WTC11 (cell line): ENCODE measurements around the gene FAU. TPM values are rescaled to one million over a fixed set of nuclear protein-coding genes. Genes with fewer than 3 reads are reported as not detected.
A peak's percentile ranks its signal among the peaks of the same experiment; 100 is the strongest.

Experiments
- ATAC-seq: fragments of 200-7000 bp; cut with Tn5 transposase; 2 replicates; pipeline ENCODE4 v1.10.0; 2021; ENCODE audit warnings: mild to moderate bottlenecking, moderate library complexity
- CTCF ChIA-PET: fragments of 300-600 bp; sonication (Branson Sonifier 250); formaldehyde crosslinking; loops from one replicate; lab custom pipeline; 2021; ENCODE audit warnings: antibody characterized with exemption; lab: Charles Lee
- POLR2A ChIA-PET: fragments of 350-600 bp; sonication (Branson Sonifier 250); formaldehyde crosslinking; loops from one replicate; lab custom pipeline; 2021; ENCODE audit warnings: antibody characterized with exemption; lab: Charles Lee
- DNase-seq: peaks from one replicate; pipeline ENCODE4 v3.0.0; 2021; ENCODE audit warnings: low spot score
- H3K27ac Mint-ChIP-seq: 2 replicates; pipeline ENCODE4 v1.8.0; 2021; ENCODE audit warnings: mixed read lengths
- H3K27me3 Mint-ChIP-seq: 2 replicates; pipeline ENCODE4 v1.8.0; 2021; ENCODE audit warnings: low read depth, mild to moderate bottlenecking, moderate library complexity, mixed read lengths
- H3K36me3 Mint-ChIP-seq: 2 replicates; pipeline ENCODE4 v1.8.0; 2021; ENCODE audit warnings: mixed read lengths
- H3K4me1 Mint-ChIP-seq: 2 replicates; pipeline ENCODE4 v1.8.0; 2022; ENCODE audit warnings: mixed read lengths
- H3K4me3 Mint-ChIP-seq: 2 replicates; pipeline ENCODE4 v1.8.0; 2021; ENCODE audit warnings: mild to moderate bottlenecking, moderate library complexity, mixed read lengths
- H3K9me3 Mint-ChIP-seq: 2 replicates; pipeline ENCODE4 v1.8.0; 2021; ENCODE audit warnings: mixed read lengths
- ATF1 ChIP-seq: sonication (generic); formaldehyde crosslinking; IDR thresholded peaks from 2 replicates; pipeline ENCODE4 v1.8.1; 2023; ENCODE audit warnings: mild to moderate bottlenecking, moderate library complexity, missing genetic modification reagents
- CBFB ChIP-seq: sonication (generic); formaldehyde crosslinking; IDR thresholded peaks from 2 replicates; pipeline ENCODE4 v1.8.1; 2022; ENCODE audit warnings: mild to moderate bottlenecking, low read depth, missing genetic modification reagents
- FOXP1 ChIP-seq: sonication (generic); formaldehyde crosslinking; IDR thresholded peaks from 2 replicates; pipeline ENCODE4 v1.8.0; 2022; ENCODE audit warnings: missing genetic modification reagents, mild to moderate bottlenecking, moderate library complexity, borderline replicate concordance
- GTF2I ChIP-seq: fragments of 250-450 bp; sonication (Bioruptor Pico); conservative IDR thresholded peaks from 2 replicates; pipeline ENCODE4 v1.4.0; 2021; ENCODE audit warnings: mild to moderate bottlenecking
- HMGA2 ChIP-seq: fragments of 250-450 bp; sonication (Bioruptor Pico); IDR thresholded peaks from 2 replicates; pipeline ENCODE4 v1.4.0; 2021; ENCODE audit warnings: mild to moderate bottlenecking, moderate library complexity
- MXD4 ChIP-seq: fragments of 250-450 bp; sonication (Bioruptor Pico); IDR thresholded peaks from 2 replicates; pipeline ENCODE4 v1.8.0; 2021; ENCODE audit warnings: mild to moderate bottlenecking, moderate library complexity, borderline replicate concordance
- NFATC4 ChIP-seq: fragments of 250-450 bp; sonication (Bioruptor Pico); IDR thresholded peaks from 2 replicates; pipeline ENCODE4 v1.9.0; 2021; ENCODE audit warnings: mild to moderate bottlenecking
- NR1H2 ChIP-seq: sonication (generic); formaldehyde crosslinking; IDR thresholded peaks from 2 replicates; pipeline ENCODE4 v1.9.0; 2021; ENCODE audit warnings: mild to moderate bottlenecking, moderate library complexity, missing genetic modification reagents
- SMAD3 ChIP-seq: sonication (generic); formaldehyde crosslinking; IDR thresholded peaks from 2 replicates; pipeline ENCODE4 v1.8.0; 2022; ENCODE audit warnings: missing genetic modification reagents, mild to moderate bottlenecking, borderline replicate concordance
- ZNF263 ChIP-seq: sonication (generic); formaldehyde crosslinking; IDR thresholded peaks from 2 replicates; pipeline ENCODE4 v1.8.1; 2022; ENCODE audit warnings: low read depth, mild to moderate bottlenecking, moderate library complexity, missing genetic modification reagents
- ZNF671 ChIP-seq: fragments of 250-450 bp; sonication (Bioruptor Pico); IDR thresholded peaks from 2 replicates; pipeline ENCODE4 v1.8.0; 2021; ENCODE audit warnings: mild to moderate bottlenecking
- total RNA-seq: library from RNA; stranded (reverse); gene quantifications from 3 replicates; pipeline ENCODE4 v1.2.3, GENCODE V29; 2021
- TF ChIP-seq, protein P1 (sequence below): fragments of 200-600 bp; IDR thresholded peaks from 2 replicates; pipeline ENCODE4 v1.8.0; 2022; ENCODE audit warnings: antibody characterized with exemption
- TF ChIP-seq, protein P2 (sequence below): fragments of 250-450 bp; sonication (Bioruptor Pico); IDR thresholded peaks from 2 replicates; pipeline ENCODE4 v2.1.2; 2022; ENCODE audit warnings: mild to moderate bottlenecking, moderate library complexity
- TF ChIP-seq, protein P3 (sequence below): sonication (generic); formaldehyde crosslinking; IDR thresholded peaks from 2 replicates; pipeline ENCODE4 v1.8.1; 2022; ENCODE audit warnings: low read depth, missing genetic modification reagents, borderline replicate concordance
- TF ChIP-seq, protein P4 (sequence below): fragments of 250-450 bp; sonication (Bioruptor Pico); IDR thresholded peaks from 2 replicates; pipeline ENCODE4 v1.8.0; 2021; ENCODE audit warnings: mild to moderate bottlenecking

The FAU gene
- total RNA-seq, 1 experiment from 2014 or later: 991 TPM

DNA sequence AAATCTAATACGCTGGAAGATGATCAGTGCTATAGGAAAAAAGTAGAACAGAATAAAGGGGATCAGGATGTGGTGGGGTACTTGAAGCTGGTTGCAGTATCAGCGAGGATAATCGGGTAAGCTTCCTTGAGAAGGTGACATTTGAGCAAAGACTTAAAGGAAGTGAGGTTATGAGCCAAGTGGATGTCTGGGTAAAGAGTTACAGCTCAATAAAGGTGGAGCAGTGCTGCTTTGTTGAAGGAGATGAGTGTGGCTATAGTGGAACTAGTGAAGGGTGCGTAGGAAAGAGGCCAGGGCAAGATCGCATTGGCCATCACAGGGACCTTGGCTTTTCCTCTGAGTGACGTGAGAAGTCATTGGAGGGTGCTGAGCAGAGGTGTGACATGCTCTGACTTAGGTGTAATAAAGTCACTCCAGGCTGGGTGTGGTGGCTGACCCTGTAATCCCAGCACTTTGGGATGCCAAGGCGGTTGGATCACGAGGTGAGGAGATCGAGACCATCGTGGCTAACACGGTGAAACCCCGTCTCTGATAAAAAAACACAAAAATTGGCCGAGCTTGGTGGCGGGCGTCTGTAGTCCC, 14.7 kb upstream of the FAU start:
- H3K9me3 Mint-ChIP-seq: no peaks in the 10 kb centered on the region
- CTCF ChIA-PET: interaction anchor here (0.6 to 3.7 kb wide), 7 partner anchors 11 to 762 kb away, joined by 3 to 40 read pairs (median 10); partner anchors contain the start of genes CDC42EP2 and TM7SF2
- peaks cover 18% of the 10 kb centered on the region for H3K4me1 Mint-ChIP-seq
- TF ChIP-seq, protein P1, sequence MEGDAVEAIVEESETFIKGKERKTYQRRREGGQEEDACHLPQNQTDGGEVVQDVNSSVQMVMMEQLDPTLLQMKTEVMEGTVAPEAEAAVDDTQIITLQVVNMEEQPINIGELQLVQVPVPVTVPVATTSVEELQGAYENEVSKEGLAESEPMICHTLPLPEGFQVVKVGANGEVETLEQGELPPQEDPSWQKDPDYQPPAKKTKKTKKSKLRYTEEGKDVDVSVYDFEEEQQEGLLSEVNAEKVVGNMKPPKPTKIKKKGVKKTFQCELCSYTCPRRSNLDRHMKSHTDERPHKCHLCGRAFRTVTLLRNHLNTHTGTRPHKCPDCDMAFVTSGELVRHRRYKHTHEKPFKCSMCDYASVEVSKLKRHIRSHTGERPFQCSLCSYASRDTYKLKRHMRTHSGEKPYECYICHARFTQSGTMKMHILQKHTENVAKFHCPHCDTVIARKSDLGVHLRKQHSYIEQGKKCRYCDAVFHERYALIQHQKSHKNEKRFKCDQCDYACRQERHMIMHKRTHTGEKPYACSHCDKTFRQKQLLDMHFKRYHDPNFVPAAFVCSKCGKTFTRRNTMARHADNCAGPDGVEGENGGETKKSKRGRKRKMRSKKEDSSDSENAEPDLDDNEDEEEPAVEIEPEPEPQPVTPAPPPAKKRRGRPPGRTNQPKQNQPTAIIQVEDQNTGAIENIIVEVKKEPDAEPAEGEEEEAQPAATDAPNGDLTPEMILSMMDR: no peak
- TF ChIP-seq, protein P2, sequence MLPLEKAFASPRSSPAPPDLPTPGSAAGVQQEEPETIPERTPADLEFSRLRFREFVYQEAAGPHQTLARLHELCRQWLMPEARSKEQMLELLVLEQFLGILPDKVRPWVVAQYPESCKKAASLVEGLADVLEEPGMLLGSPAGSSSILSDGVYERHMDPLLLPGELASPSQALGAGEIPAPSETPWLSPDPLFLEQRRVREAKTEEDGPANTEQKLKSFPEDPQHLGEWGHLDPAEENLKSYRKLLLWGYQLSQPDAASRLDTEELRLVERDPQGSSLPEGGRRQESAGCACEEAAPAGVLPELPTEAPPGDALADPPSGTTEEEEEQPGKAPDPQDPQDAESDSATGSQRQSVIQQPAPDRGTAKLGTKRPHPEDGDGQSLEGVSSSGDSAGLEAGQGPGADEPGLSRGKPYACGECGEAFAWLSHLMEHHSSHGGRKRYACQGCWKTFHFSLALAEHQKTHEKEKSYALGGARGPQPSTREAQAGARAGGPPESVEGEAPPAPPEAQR (CRISPR knock-in tag): no peak
- TF ChIP-seq ATF1 (CRISPR knock-in tag) (no peak), NFATC4 (CRISPR knock-in tag) (no peak), ZNF263 (no peak), SMAD3 (no peak), CBFB (CRISPR knock-in tag) (no peak), FOXP1 (CRISPR knock-in tag) (no peak), ZNF671 (CRISPR knock-in tag) (no peak), HMGA2 (CRISPR knock-in tag) (no peak), NR1H2 (CRISPR knock-in tag) (no peak), MXD4 (CRISPR knock-in tag) (no peak)
- TF ChIP-seq, protein P3, sequence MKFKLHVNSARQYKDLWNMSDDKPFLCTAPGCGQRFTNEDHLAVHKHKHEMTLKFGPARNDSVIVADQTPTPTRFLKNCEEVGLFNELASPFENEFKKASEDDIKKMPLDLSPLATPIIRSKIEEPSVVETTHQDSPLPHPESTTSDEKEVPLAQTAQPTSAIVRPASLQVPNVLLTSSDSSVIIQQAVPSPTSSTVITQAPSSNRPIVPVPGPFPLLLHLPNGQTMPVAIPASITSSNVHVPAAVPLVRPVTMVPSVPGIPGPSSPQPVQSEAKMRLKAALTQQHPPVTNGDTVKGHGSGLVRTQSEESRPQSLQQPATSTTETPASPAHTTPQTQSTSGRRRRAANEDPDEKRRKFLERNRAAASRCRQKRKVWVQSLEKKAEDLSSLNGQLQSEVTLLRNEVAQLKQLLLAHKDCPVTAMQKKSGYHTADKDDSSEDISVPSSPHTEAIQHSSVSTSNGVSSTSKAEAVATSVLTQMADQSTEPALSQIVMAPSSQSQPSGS: no peak
- TF ChIP-seq, protein P4, sequence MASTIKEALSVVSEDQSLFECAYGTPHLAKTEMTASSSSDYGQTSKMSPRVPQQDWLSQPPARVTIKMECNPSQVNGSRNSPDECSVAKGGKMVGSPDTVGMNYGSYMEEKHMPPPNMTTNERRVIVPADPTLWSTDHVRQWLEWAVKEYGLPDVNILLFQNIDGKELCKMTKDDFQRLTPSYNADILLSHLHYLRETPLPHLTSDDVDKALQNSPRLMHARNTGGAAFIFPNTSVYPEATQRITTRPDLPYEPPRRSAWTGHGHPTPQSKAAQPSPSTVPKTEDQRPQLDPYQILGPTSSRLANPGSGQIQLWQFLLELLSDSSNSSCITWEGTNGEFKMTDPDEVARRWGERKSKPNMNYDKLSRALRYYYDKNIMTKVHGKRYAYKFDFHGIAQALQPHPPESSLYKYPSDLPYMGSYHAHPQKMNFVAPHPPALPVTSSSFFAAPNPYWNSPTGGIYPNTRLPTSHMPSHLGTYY (CRISPR knock-in tag): no peak
- H3K4me3 Mint-ChIP-seq: no peak overlapping the region; the same call in 1 of the 2 replicates
- peak overlapping the region; percentile 93 for H3K27ac Mint-ChIP-seq
- H3K27me3 Mint-ChIP-seq: peaks cover 2% of the 10 kb centered on the region; the same call in 1 of the 2 replicates
- no peak for DNase-seq
- H3K36me3 Mint-ChIP-seq: peaks cover 8% of the 10 kb centered on the region
- ATAC-seq: no peak
- POLR2A ChIA-PET: no interaction called here

DNA sequence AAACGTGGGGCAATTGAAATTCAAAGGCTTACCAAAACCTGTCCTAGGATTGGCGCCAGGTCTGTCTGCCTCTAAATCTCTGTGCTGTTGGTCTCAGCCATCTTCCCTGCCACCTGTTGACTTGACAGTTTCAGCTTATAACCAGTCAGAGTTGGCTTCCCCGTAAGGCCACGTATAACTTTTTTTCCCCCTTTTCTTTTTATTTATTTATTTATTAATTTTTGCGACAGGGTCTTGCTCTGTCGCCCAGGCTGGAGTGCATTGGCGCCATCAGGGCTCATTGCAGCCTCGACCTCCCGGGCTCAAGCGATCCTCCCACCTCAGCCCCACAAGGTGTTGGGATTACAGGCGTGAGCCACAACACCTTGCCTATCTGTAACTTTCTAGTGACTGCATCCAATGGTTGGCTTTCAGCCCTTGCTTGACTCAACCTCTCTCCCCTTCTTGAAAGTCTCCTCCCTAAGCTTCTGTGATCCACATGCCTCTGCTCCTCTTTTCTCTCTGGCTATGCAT, 13.8 kb upstream of the FAU start:
- Mint-ChIP-seq H3K4me1 (peaks cover 18% of the 10 kb centered on the region), H3K27ac (peak overlapping the region; percentile 100), H3K36me3 (peaks cover 15% of the 10 kb centered on the region), H3K4me3 (peak overlapping the region; percentile 98), H3K9me3 (no peaks in the 10 kb centered on the region), H3K27me3 (no peaks in the 10 kb centered on the region; the same call in 1 of the 2 replicates)
- ATAC-seq: no peak
- CTCF ChIA-PET: interaction anchor here (0.9 to 3.7 kb wide), 15 partner anchors 12 to 456 kb away, joined by 3 to 40 read pairs (median 7); partner anchors contain the start of genes BATF2, CAPN1, CDC42EP2 and FAU
- no peak for TF ChIP-seq GTF2I (CRISPR knock-in tag)
- TF ChIP-seq, all 79 proteins: peak for 0
- POLR2A ChIA-PET: interaction anchor here (0.7 to 2.1 kb wide), 8 partner anchors 14 to 115 kb away, joined by 3 to 20 read pairs (median 4); partner anchors contain the start of genes CAPN1, FAU, MRPL49 and TM7SF2
- DNase-seq: no peak
